ENCODE results near the gene NR2E3. TPM values are rescaled to one million over a fixed set of nuclear protein-coding genes. Genes with fewer than 3 reads are reported as not detected.

The NR2E3 gene
- total RNA-seq, 1 experiment from 2014 or later: not detected

- no TSS peak for BruUV-seq (replicated peaks)
- Histone ChIP-seq H3K4me1 (ENCODE audit: insufficient read depth, low read length, poor library complexity, severe bottlenecking) (no peaks in the 10 kb centered on the region), H3K9me3 (ENCODE audit: low read depth, low read length, poor library complexity, severe bottlenecking) (no peaks in the 10 kb centered on the region), H3K4me3 (ENCODE audit: low read depth, low read length, poor library complexity, severe bottlenecking) (no peak overlapping the region), H3K27ac (ENCODE audit: low read depth, low read length, poor library complexity, severe bottlenecking) (no peak overlapping the region), H3K27me3 (replicated peaks; ENCODE audit: insufficient read depth, low read depth, low read length, poor library complexity) (no peaks in the 10 kb centered on the region), H3K36me3 (ENCODE audit: insufficient read depth, low read length, poor library complexity, severe bottlenecking) (no peaks in the 10 kb centered on the region)
- POLR2A ChIA-PET (ENCODE audit: low non-redundant PET): no interaction called here
- no peak for DNase-seq (ENCODE audit: low spot score)
- CTCF ChIA-PET: interaction anchor here (1.1 kb wide), 1 partner anchor 318 kb away, joined by 4 read pairs; no protein-coding TSS in a partner anchor
- no peak for TF ChIP-seq CTCF (conservative IDR thresholded peaks at IDR 0.05; ENCODE audit: low read depth, low read length)
- no peak for TF ChIP-seq EZH2 (IDR thresholded peaks at IDR 0.05; ENCODE audit: borderline replicate concordance, low read depth, low read length, poor library complexity, severe bottlenecking)
- intact Hi-C loops (cut with micrococcal nuclease; ENCODE audit: unreplicated experiment): no loop called here
Measured at GRCh38 chr15:71813723-71814470, 3.5 kb downstream of the NR2E3 start.

GRCh38 chr15:71815301-71815700 lies 4.9 kb downstream of the NR2E3 start:
- TF ChIP-seq EZH2 (IDR thresholded peaks at IDR 0.05; ENCODE audit: borderline replicate concordance, low read depth, low read length, poor library complexity, severe bottlenecking): no peak
- TF ChIP-seq CTCF (conservative IDR thresholded peaks at IDR 0.05; ENCODE audit: low read depth, low read length): no peak
- no TSS peak for BruUV-seq (replicated peaks)
- no peaks in the 10 kb centered on the region for H3K4me1 ChIP-seq (ENCODE audit: insufficient read depth, low read length, poor library complexity, severe bottlenecking)
- intact Hi-C loops (cut with micrococcal nuclease; ENCODE audit: unreplicated experiment): no loop called here
- no peaks in the 10 kb centered on the region for H3K27me3 ChIP-seq (replicated peaks; ENCODE audit: insufficient read depth, low read depth, low read length, poor library complexity)
- no peaks in the 10 kb centered on the region for H3K9me3 ChIP-seq (ENCODE audit: low read depth, low read length, poor library complexity, severe bottlenecking)
- CTCF ChIA-PET: no interaction called here
- no peak for DNase-seq (ENCODE audit: low spot score)
- no peaks in the 10 kb centered on the region for H3K36me3 ChIP-seq (ENCODE audit: insufficient read depth, low read length, poor library complexity, severe bottlenecking)
- POLR2A ChIA-PET (ENCODE audit: low non-redundant PET): no interaction called here
- H3K27ac ChIP-seq (ENCODE audit: low read depth, low read length, poor library complexity, severe bottlenecking): no peak overlapping the region
- H3K4me3 ChIP-seq (ENCODE audit: low read depth, low read length, poor library complexity, severe bottlenecking): no peak overlapping the region

GRCh38 chr15:71817351-71817750 lies 7.0 kb downstream of the NR2E3 start:
- no peaks in the 10 kb centered on the region for H3K27me3 ChIP-seq (replicated peaks; ENCODE audit: insufficient read depth, low read depth, low read length, poor library complexity)
- POLR2A ChIA-PET (ENCODE audit: low non-redundant PET): no interaction called here
- no peak overlapping the region for H3K4me3 ChIP-seq (ENCODE audit: low read depth, low read length, poor library complexity, severe bottlenecking)
- DNase-seq (ENCODE audit: low spot score): no peak
- H3K4me1 ChIP-seq (ENCODE audit: insufficient read depth, low read length, poor library complexity, severe bottlenecking): no peaks in the 10 kb centered on the region
- intact Hi-C loops (cut with micrococcal nuclease; ENCODE audit: unreplicated experiment): no loop called here
- CTCF ChIA-PET: no interaction called here
- peaks cover 3% of the 10 kb centered on the region for H3K9me3 ChIP-seq (ENCODE audit: low read depth, low read length, poor library complexity, severe bottlenecking)
- TF ChIP-seq EZH2 (IDR thresholded peaks at IDR 0.05; ENCODE audit: borderline replicate concordance, low read depth, low read length, poor library complexity, severe bottlenecking) (no peak), CTCF (conservative IDR thresholded peaks at IDR 0.05; ENCODE audit: low read depth, low read length) (no peak)
- H3K36me3 ChIP-seq (ENCODE audit: insufficient read depth, low read length, poor library complexity, severe bottlenecking): no peaks in the 10 kb centered on the region
- no peak overlapping the region for H3K27ac ChIP-seq (ENCODE audit: low read depth, low read length, poor library complexity, severe bottlenecking)
- no TSS peak for BruUV-seq (replicated peaks)

Measured in A673 (cell line).